Stimulated activated CD4-positive, alpha-beta T cell treated with anti-CD3 and anti-CD28 coated beads, Interleukin-12 subunit alpha, Interleukin-12 subunit beta, amount 100 ng/mL, for 48 hours (primary cell): ENCODE results near the gene TPPP3.

Source experiments
- DNase-seq, 3 donors: peaks; one replicate each; pipeline ENCODE4 v3.0.0-alpha.2; 2020; ENCODE audit warnings: low read depth in 2 of 3, low spot score in 1 of 3

The TPPP3 gene

DNA sequence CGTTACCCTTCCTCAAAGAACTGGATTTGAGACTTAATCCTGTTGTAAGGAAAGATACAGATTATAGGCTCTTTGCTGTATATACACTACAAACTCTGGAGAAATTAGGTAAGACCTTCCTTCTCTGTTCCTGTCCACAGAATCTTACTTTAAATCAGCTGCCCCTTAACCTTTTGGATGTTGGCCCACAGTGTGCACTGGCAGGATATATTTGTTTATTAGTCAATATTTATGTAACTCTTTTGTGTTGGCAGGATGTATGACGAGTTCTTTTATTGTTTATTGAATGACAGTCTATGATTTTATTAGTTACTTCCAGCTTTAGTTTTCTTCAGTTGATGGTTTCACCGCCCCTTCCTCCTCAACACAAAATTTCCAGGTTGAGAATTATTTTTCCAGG lies 47.0 kb downstream of the TPPP3 start:
- DNase-seq, result no peak

DNA sequence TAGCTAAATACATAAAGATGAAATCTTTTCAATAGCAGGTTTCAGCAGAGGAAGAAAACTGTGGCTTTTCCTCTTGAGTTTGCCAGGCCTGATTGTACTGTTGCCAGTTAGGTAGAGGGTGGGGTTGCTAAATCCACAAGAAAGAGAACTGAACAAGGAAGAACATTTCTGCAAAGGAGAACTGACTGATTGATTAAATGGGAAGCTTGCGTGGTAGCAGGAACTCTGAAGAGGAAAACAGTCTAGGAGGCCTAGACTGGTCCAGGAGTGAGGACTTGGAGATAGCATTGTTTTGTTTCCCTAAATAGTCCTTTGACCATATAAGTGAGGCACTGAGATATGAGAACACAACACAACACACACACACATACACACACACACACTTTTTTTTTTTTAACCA lies 47.9 kb downstream of the TPPP3 start:
- DNase-seq, result no peak

DNA sequence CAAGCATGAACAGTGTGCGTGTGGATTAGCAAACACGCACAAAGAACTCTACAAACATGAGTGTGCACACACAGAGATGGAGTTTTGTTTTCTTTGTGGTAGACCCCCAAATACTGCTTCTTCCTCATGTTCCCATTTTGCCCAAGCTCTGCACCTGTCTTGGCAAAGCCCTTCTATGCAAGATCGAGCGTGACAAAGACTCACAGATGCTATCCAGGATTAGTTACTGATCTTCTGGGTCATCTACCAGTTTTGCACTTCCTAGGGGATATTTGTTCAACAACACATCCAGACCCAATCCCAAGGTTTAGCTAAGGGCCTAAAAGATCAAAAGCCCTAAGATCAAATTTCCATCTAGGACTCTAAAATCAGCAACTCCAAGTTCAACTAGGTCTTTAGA lies 50.7 kb downstream of the TPPP3 start:
- DNase-seq, result no peak

GRCh38 chr16:67341250-67341649 lies 52.0 kb downstream of the TPPP3 start:
- DNase-seq, result no peak
